Natural killer cell treated with Interleukin-12 subunit alpha and Interleukin-12 subunit beta and Interleukin-15 and Interleukin-18, amount 100 ng/mL, for 72 hours (primary cell): ENCODE measurements around the gene BRAT1. TPM values are rescaled to one million over a fixed set of nuclear protein-coding genes. Genes with fewer than 3 reads are reported as not detected.
A peak's percentile ranks its signal among the peaks of the same experiment; 100 is the strongest.

Experiments used
- ATAC-seq, 2 donors: fragments of 150-1000 bp; cut with Tn5 transposase in 1 of 2; sonication (Bioruptor Pico), chemical (Tn5 transposase) in 1 of 2; 2 replicates each; pipeline ENCODE4 v1.10.0; 2021
- DNase-seq: peaks from one replicate; pipeline ENCODE4 v3.0.0; 2022; ENCODE audit warnings: low spot score
- H3K27ac Mint-ChIP-seq, 2 donors: 1 replicate in 1 of 2; 2 replicates in 1 of 2; pipeline ENCODE4 v1.8.0; 2022; ENCODE audit warnings: mixed read lengths in 2 of 2, mild to moderate bottlenecking in 1 of 2, moderate library complexity in 1 of 2
- H3K27me3 Mint-ChIP-seq, 2 donors: 1 replicate in 1 of 2; 2 replicates in 1 of 2; pipeline ENCODE4 v1.8.0; 2022; ENCODE audit warnings: mixed read lengths in 2 of 2
- H3K36me3 Mint-ChIP-seq: one replicate; pipeline ENCODE4 v1.8.0; 2022; ENCODE audit warnings: mixed read lengths
- H3K4me1 Mint-ChIP-seq, 2 donors: 1 replicate in 1 of 2; 2 replicates in 1 of 2; pipeline ENCODE4 v1.8.0; 2022; ENCODE audit warnings: low read depth in 2 of 2, mixed read lengths in 2 of 2, mild to moderate bottlenecking in 1 of 2
- H3K4me3 Mint-ChIP-seq: one replicate; pipeline ENCODE4 v1.8.0; 2022; ENCODE audit warnings: mixed read lengths
- H3K9me3 Mint-ChIP-seq: 2 replicates; pipeline ENCODE4 v1.8.0; 2022; ENCODE audit warnings: mixed read lengths
- total RNA-seq, 2 donors: library from RNA; stranded (reverse); gene quantifications; one replicate each; pipeline ENCODE4 v1.2.3, GENCODE V29; 2022

BRAT1 gene
- total RNA-seq, 2 donors from 2014 or later: 27.0 to 61.4 TPM

- peaks cover 16 to 22% of the 10 kb centered on the region in 2 donors for H3K4me1 Mint-ChIP-seq
- ATAC-seq (no peak), DNase-seq (peak; percentile 49)
- no peak overlapping the region for H3K27ac Mint-ChIP-seq
- H3K9me3 Mint-ChIP-seq: no peaks in the 10 kb centered on the region
- H3K27me3 Mint-ChIP-seq: no peaks in the 10 kb centered on the region
- no peaks in the 10 kb centered on the region for H3K36me3 Mint-ChIP-seq
- H3K4me3 Mint-ChIP-seq: no peak overlapping the region
Measured at GRCh38 chr7:2576742-2577491, 21.6 kb upstream of the BRAT1 start.

DNA sequence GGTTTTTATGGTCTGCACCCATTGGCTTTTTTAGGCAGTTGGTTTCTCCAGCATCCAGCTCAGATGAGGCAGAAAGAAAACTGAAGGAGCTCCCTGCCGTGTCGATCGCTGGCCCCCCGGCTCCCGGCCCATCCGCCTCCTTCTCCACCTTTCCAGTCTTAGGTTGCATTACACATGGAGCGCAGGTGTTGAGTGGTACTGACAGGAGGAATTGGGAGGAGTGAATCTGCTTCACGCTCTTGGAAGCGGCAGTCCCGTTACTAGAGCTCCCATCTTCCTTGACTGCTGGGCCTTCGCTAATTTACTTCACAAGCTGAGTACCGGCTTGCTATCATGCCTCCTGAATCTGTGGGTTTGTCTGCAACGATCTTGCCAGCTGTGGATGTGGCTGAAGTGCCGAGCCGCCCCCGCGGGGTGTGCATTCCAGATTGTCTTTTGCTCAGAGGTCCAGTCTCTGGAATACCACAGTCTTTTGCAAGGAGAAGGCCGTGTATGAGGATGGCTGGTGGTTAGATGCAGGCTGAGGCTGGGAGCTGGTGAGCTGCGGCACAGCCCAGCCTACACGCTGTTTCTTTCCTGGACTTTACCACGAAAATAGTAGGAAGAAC is 20.5 kb upstream of the BRAT1 start:
- H3K4me1 Mint-ChIP-seq: peaks cover 16 to 22% of the 10 kb centered on the region in 2 donors
- no peaks in the 10 kb centered on the region for H3K9me3 Mint-ChIP-seq
- peak overlapping the region in 1 of 2 donors; percentile 25 for H3K27ac Mint-ChIP-seq
- H3K27me3 Mint-ChIP-seq: no peaks in the 10 kb centered on the region
- no peak overlapping the region for H3K4me3 Mint-ChIP-seq
- no peaks in the 10 kb centered on the region for H3K36me3 Mint-ChIP-seq
- DNase-seq (no peak), ATAC-seq (no peak)

GRCh38 chr7:2575046-2575732 is 19.9 kb upstream of the BRAT1 start:
- H3K27me3 Mint-ChIP-seq: no peaks in the 10 kb centered on the region
- H3K36me3 Mint-ChIP-seq: no peaks in the 10 kb centered on the region
- H3K27ac Mint-ChIP-seq: peak overlapping the region in 1 of 2 donors; percentile 71
- peak; percentile 41 to 55 for ATAC-seq
- H3K4me1 Mint-ChIP-seq: peaks cover 16 to 23% of the 10 kb centered on the region in 2 donors
- peak overlapping the region; percentile 11 for H3K4me3 Mint-ChIP-seq
- peak; percentile 61 for DNase-seq
- H3K9me3 Mint-ChIP-seq: no peaks in the 10 kb centered on the region

DNA sequence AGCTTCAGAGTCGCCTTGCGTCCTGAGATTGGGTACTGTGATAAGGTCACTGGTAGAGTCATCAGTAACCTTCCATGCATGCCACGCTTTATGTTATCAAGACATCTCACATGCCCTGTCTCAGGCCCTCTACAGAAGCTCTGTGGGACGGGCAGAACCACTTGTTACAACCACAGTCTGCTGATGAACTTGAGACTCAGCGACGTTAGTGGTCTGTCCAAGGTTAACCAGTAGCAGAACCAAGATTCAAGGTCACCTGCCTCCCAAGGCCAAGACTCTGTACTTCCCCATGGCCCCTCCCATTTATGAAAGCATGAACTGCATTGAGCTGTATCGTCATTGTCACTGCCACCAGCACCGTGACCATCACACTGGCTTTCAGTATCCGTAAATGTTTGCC is 18.4 kb upstream of the BRAT1 start:
- H3K27ac Mint-ChIP-seq: no peak overlapping the region
- H3K4me3 Mint-ChIP-seq: no peak overlapping the region
- H3K27me3 Mint-ChIP-seq: no peaks in the 10 kb centered on the region
- no peaks in the 10 kb centered on the region for H3K9me3 Mint-ChIP-seq
- DNase-seq (no peak), ATAC-seq (peak in 1 of 2 donors; percentile 57)
- H3K36me3 Mint-ChIP-seq: no peaks in the 10 kb centered on the region
- H3K4me1 Mint-ChIP-seq: peaks cover 16 to 27% of the 10 kb centered on the region in 2 donors

DNA sequence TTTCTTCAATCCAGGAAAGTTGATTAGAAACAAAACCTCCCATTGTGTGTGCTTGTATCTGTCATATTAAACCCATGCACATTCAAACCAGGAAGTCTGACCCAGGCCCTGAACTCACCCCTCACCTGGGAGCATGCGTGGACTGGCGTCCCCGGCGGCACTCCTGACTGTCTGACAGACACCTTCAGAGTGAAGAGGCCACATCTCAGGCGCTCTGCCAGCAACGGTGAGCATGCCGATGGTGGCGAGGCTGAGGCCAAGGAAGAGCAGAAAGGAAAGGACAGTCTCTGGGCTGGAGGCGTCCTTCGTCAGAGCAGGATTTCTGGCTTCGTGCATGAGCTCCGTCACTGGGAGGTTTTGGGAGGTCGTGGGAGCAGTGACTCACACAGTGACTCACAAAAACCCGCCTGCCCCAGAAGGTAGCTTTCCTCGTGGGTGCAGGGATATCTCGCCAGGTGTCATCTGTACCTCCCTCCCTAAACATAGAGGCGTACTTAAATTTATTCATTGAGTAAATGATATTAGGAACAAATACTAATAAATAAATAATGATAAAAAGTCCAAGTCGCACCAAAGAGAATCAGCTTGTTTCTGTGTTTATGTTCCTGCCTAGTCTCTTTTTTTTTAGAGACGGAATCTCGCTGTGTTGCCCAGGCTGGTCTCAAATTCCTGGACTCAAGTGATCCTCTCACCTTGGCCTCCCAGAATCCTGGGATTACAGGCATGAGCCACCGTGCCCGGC is 16.9 kb upstream of the BRAT1 start:
- ATAC-seq (no peak), DNase-seq (no peak)
- Mint-ChIP-seq H3K27ac (no peak overlapping the region), H3K9me3 (no peaks in the 10 kb centered on the region), H3K4me3 (no peak overlapping the region), H3K27me3 (no peaks in the 10 kb centered on the region), H3K4me1 (peaks cover 16 to 28% of the 10 kb centered on the region in 2 donors), H3K36me3 (no peaks in the 10 kb centered on the region)

GRCh38 chr7:2571409-2571808 is 16.1 kb upstream of the BRAT1 start:
- Mint-ChIP-seq H3K27me3 (no peaks in the 10 kb centered on the region), H3K9me3 (no peaks in the 10 kb centered on the region), H3K4me1 (peaks cover 16 to 28% of the 10 kb centered on the region in 2 donors), H3K36me3 (no peaks in the 10 kb centered on the region), H3K4me3 (no peak overlapping the region), H3K27ac (no peak overlapping the region)
- ATAC-seq (no peak), DNase-seq (no peak)

- Mint-ChIP-seq H3K36me3 (no peaks in the 10 kb centered on the region), H3K27me3 (no peaks in the 10 kb centered on the region), H3K4me3 (no peak overlapping the region), H3K27ac (no peak overlapping the region), H3K4me1 (peaks cover 10 to 23% of the 10 kb centered on the region in 2 donors), H3K9me3 (no peaks in the 10 kb centered on the region)
- ATAC-seq: no peak
- no peak for DNase-seq
Measured at GRCh38 chr7:2570021-2570420, 14.7 kb upstream of the BRAT1 start.

- Mint-ChIP-seq H3K36me3 (no peaks in the 10 kb centered on the region), H3K9me3 (no peaks in the 10 kb centered on the region), H3K4me1 (peaks cover 6 to 21% of the 10 kb centered on the region in 2 donors), H3K27ac (no peak overlapping the region), H3K4me3 (no peak overlapping the region), H3K27me3 (no peaks in the 10 kb centered on the region)
- no peak for DNase-seq
- no peak for ATAC-seq
Measured at GRCh38 chr7:2569421-2569820, 14.1 kb upstream of the BRAT1 start.

DNA sequence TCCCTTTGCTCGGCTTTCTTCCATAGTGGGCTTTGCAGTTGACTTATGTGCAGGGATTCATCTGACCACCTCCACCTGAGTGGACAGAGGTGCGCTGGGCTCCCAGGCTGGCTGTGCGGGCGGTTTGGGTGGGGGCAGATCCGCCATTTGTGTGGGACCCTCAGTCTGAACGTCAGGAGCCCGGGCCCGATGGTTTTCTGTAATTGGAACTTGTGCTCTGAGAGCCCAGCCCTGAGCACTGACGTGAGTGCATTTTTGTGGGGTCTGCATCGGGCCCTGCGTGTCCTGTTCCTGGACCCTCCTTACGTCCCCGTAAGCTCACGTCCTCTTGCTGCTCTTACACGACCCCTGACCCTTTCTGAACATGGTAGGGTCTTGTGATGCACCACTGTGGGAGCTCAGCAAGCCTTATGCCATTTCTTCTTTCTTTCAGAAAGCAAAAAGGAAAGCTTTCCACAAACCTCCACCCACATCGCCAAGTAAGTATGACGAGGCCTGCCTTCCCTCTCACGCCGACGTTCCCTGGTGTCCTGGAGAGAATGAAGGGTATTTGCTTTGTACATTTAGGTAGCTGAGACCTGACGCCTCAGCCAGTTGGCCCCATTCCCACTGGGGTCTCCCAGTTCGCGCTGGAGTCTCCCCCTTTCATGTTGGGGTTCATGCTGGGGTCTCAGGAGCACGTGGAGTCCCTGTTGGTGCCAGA is 13.3 kb upstream of the BRAT1 start:
- Mint-ChIP-seq H3K27ac (no peak overlapping the region), H3K9me3 (no peaks in the 10 kb centered on the region), H3K36me3 (no peaks in the 10 kb centered on the region)

GRCh38 chr7:2567679-2568278 is 12.5 kb upstream of the BRAT1 start:
- H3K9me3 Mint-ChIP-seq: no peaks in the 10 kb centered on the region
- H3K4me3 Mint-ChIP-seq: no peak overlapping the region

More for the DNA sequence above, 13.3 kb upstream of the BRAT1 start:
- H3K4me3 Mint-ChIP-seq: no peak overlapping the region
- H3K4me1 Mint-ChIP-seq: peaks cover 0 to 13% of the 10 kb centered on the region in 2 donors
- ATAC-seq: no peak
- no peak for DNase-seq
- no peaks in the 10 kb centered on the region for H3K27me3 Mint-ChIP-seq

DNA sequence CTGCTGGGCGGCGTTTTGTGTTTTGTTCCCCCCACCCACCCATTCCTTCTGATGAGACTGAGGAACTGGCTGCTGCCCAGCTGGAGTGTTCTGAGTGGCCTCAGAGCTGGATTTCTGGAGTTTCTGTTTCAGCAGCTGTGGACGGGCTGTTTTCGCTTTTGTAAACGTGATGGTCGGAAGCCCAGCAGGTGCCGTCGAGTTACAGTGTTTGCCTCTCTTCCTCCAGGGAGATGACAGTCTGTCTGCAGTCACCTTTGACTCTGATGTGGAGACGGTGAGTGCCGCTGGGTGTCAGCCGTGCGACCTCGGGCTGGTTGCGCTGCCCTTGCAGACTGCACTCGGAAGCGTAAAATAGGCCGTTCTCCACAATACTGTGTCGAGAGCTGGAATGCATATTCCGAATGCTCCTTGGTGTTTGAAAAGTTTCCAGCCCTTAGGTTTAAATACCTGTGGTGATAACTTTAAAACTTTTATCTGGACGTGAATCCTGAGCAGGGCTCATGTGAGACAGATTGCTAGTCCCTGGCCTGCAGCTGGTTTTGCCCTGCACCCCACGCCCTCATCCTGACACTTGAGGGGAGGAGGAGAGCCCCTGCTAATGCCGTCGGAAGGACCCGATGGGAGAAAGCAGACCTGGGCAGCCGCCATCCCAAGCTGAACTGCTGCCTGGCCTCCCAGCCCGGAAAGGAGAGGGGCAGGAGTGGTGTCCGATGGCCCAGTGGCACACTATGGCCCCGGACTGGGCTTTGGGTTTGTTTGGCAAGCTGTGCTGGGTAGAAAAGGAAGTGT is 11.8 kb upstream of the BRAT1 start:
- no peaks in the 10 kb centered on the region for H3K36me3 Mint-ChIP-seq
- no peaks in the 10 kb centered on the region for H3K27me3 Mint-ChIP-seq
- no peak overlapping the region for H3K27ac Mint-ChIP-seq
- no peak for DNase-seq
- H3K4me3 Mint-ChIP-seq: no peak overlapping the region
- no peaks in the 10 kb centered on the region for H3K9me3 Mint-ChIP-seq
- H3K4me1 Mint-ChIP-seq: peaks cover 0 to 9% of the 10 kb centered on the region in 2 donors
- ATAC-seq: peak in 1 of 2 donors; percentile 31

More at GRCh38 chr7:2567679-2568278, 12.5 kb upstream of the BRAT1 start:
- DNase-seq (no peak), ATAC-seq (no peak)
- H3K27ac Mint-ChIP-seq: no peak overlapping the region
- H3K36me3 Mint-ChIP-seq: no peaks in the 10 kb centered on the region
- peaks cover 0 to 9% of the 10 kb centered on the region in 2 donors for H3K4me1 Mint-ChIP-seq
- no peaks in the 10 kb centered on the region for H3K27me3 Mint-ChIP-seq

GRCh38 chr7:2566348-2566889 is 11.1 kb upstream of the BRAT1 start:
- ATAC-seq: no peak
- Mint-ChIP-seq H3K36me3 (no peaks in the 10 kb centered on the region), H3K27me3 (no peaks in the 10 kb centered on the region), H3K4me3 (no peak overlapping the region), H3K4me1 (peaks cover 0 to 12% of the 10 kb centered on the region in 2 donors), H3K9me3 (no peaks in the 10 kb centered on the region), H3K27ac (no peak overlapping the region)
- DNase-seq: no peak
